ENCODE results near the gene STK4.

The STK4 gene

GRCh38 chr20:45070932-45071632 is 104.8 kb downstream of the STK4 start:
- in situ Hi-C loops (cut with HindIII; ENCODE audit: low sequenced_read_pairs), result no loop called here
- DNase-seq (ENCODE audit: low read depth, low spot score), result no peak
- no peak for TF ChIP-seq CTCF (IDR thresholded peaks at IDR 0.05; ENCODE audit: low read depth, low read length)
- H3K4me3 ChIP-seq (ENCODE audit: low read depth, low read length), result no peak overlapping the region

- DNase-seq (ENCODE audit: low read depth, low spot score), result no peak
- TF ChIP-seq CTCF (IDR thresholded peaks at IDR 0.05; ENCODE audit: low read depth, low read length), result no peak
- in situ Hi-C loops (cut with HindIII; ENCODE audit: low sequenced_read_pairs), result no loop called here
- H3K4me3 ChIP-seq (ENCODE audit: low read depth, low read length), result no peak overlapping the region
These were observed 105.8 kb downstream of the STK4 start for GRCh38 chr20:45072066-45072465.

GRCh38 chr20:45073221-45073620 is 106.9 kb downstream of the STK4 start:
- in situ Hi-C loops (cut with HindIII; ENCODE audit: low sequenced_read_pairs), result no loop called here
- peak; percentile 27 for DNase-seq (ENCODE audit: low read depth, low spot score)
- no peak overlapping the region for H3K4me3 ChIP-seq (ENCODE audit: low read depth, low read length)
- no peak for TF ChIP-seq CTCF (IDR thresholded peaks at IDR 0.05; ENCODE audit: low read depth, low read length)

- no peak overlapping the region for H3K4me3 ChIP-seq (ENCODE audit: low read depth, low read length)
- DNase-seq (ENCODE audit: low read depth, low spot score), result no peak
- TF ChIP-seq CTCF (IDR thresholded peaks at IDR 0.05; ENCODE audit: low read depth, low read length), result no peak
- in situ Hi-C loops (cut with HindIII; ENCODE audit: low sequenced_read_pairs), result no loop called here
These were observed 111.2 kb downstream of the STK4 start for GRCh38 chr20:45077559-45077958.

GRCh38 chr20:45080867-45081624 is 114.7 kb downstream of the STK4 start:
- DNase-seq (ENCODE audit: low read depth, low spot score), result no peak
- in situ Hi-C loops (cut with HindIII; ENCODE audit: low sequenced_read_pairs), result no loop called here
- peak; percentile 58 for TF ChIP-seq CTCF (IDR thresholded peaks at IDR 0.05; ENCODE audit: low read depth, low read length)
- no peak overlapping the region for H3K4me3 ChIP-seq (ENCODE audit: low read depth, low read length)

GRCh38 chr20:45082468-45082867 is 116.2 kb downstream of the STK4 start:
- no peak for TF ChIP-seq CTCF (IDR thresholded peaks at IDR 0.05; ENCODE audit: low read depth, low read length)
- H3K4me3 ChIP-seq (ENCODE audit: low read depth, low read length), result no peak overlapping the region
- no peak for DNase-seq (ENCODE audit: low read depth, low spot score)
- in situ Hi-C loops (cut with HindIII; ENCODE audit: low sequenced_read_pairs), result no loop called here
